ENCODE results near the gene TBC1D21. TPM values are rescaled to one million over a fixed set of nuclear protein-coding genes. Genes with fewer than 3 reads are reported as not detected.

The TBC1D21 gene
- total RNA-seq, 4 donors from 2014 or later: not detected

GRCh38 chr15:73870700-73871408 lies 2.5 kb upstream of the TBC1D21 start:
- no peak for DNase-seq
- WGBS, 2 donors: 61 to 72% methylated on average over 17 of the region's 17 CpGs
- no peaks in the 10 kb centered on the region for H3K36me3 ChIP-seq
- no peaks in the 10 kb centered on the region for H3K4me1 ChIP-seq
- no peak overlapping the region for H3K4me3 ChIP-seq (replicated peaks in 1 of 3)
- no peaks in the 10 kb centered on the region for H3K27me3 ChIP-seq
- no peaks in the 10 kb centered on the region for H3K9me3 ChIP-seq
- TF ChIP-seq CTCF (IDR thresholded peaks at IDR 0.05) (no peak), POLR2A (IDR thresholded peaks at IDR 0.05) (no peak)
- intact Hi-C loops (cut with DNase I): no loop called here
- no peak overlapping the region for H3K27ac ChIP-seq

- no peaks in the 10 kb centered on the region for H3K4me1 ChIP-seq
- no peaks in the 10 kb centered on the region for H3K9me3 ChIP-seq
- no peak for TF ChIP-seq POLR2A (IDR thresholded peaks at IDR 0.05)
- no peak for TF ChIP-seq CTCF (IDR thresholded peaks at IDR 0.05)
- DNase-seq: no peak
- no peak overlapping the region for H3K4me3 ChIP-seq (replicated peaks in 1 of 3)
- H3K36me3 ChIP-seq: no peaks in the 10 kb centered on the region
- no peaks in the 10 kb centered on the region for H3K27me3 ChIP-seq
- WGBS, 2 donors: 71 to 80% methylated on average over 5 of the region's 5 CpGs
- H3K27ac ChIP-seq: no peak overlapping the region
- intact Hi-C loops (cut with DNase I): no loop called here
Observed at GRCh38 chr15:73872346-73872745, 1.0 kb upstream of the TBC1D21 start.

DNA sequence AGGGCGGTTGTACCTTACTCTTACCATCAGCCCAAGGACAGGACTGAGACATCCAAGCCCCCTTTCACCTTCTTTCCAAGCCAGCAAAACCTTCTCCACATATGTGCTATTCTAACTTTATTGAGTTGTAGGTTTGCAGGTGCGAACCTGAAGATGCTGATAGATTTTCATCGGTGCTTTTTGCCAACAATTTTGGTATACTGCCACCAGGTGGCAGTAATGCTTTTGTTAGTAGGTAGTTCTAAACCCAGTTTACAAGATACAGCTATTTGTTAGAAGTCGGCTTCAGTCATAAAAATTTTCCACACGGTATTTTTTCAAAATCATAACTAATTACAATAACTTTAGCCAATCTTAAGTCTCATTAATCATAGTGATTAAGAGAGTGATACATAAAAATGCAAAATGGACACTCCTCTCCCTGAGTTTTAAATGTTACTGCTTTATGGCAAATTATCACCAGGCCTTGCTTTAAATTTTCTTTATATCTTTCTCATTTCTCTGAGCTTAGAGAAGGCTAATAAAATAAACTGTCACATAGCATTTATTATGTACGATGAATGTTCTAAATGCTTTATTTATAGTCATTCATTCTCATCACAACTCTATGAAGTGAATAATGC lies 636 bp downstream of the TBC1D21 start:
- Histone ChIP-seq H3K9me3 (no peaks in the 10 kb centered on the region), H3K36me3 (no peaks in the 10 kb centered on the region), H3K4me1 (no peaks in the 10 kb centered on the region), H3K4me3 (replicated peaks in 1 of 3) (no peak overlapping the region), H3K27me3 (no peaks in the 10 kb centered on the region), H3K27ac (no peak overlapping the region)
- peak; percentile 4 to 10 for DNase-seq
- no peak for TF ChIP-seq POLR2A (IDR thresholded peaks at IDR 0.05)
- peak in 4 of 6 experiments; percentile 28 to 46 (median 38) for TF ChIP-seq CTCF (IDR thresholded peaks at IDR 0.05)
- intact Hi-C loops (cut with DNase I): no loop called here
- WGBS, 2 donors: 38 to 46% methylated on average over 6 of the region's 6 CpGs

GRCh38 chr15:73879426-73879825 lies 6.1 kb downstream of the TBC1D21 start:
- TF ChIP-seq CTCF (IDR thresholded peaks at IDR 0.05) (no peak), POLR2A (IDR thresholded peaks at IDR 0.05) (no peak)
- no peak overlapping the region for H3K4me3 ChIP-seq (replicated peaks in 1 of 3)
- intact Hi-C loops (cut with DNase I): no loop called here
- WGBS, 2 donors: 60 to 66% methylated on average over 3 of the region's 3 CpGs
- H3K27me3 ChIP-seq: no peaks in the 10 kb centered on the region
- no peak overlapping the region for H3K27ac ChIP-seq
- no peaks in the 10 kb centered on the region for H3K9me3 ChIP-seq
- no peaks in the 10 kb centered on the region for H3K4me1 ChIP-seq
- DNase-seq: no peak
- no peaks in the 10 kb centered on the region for H3K36me3 ChIP-seq

DNA sequence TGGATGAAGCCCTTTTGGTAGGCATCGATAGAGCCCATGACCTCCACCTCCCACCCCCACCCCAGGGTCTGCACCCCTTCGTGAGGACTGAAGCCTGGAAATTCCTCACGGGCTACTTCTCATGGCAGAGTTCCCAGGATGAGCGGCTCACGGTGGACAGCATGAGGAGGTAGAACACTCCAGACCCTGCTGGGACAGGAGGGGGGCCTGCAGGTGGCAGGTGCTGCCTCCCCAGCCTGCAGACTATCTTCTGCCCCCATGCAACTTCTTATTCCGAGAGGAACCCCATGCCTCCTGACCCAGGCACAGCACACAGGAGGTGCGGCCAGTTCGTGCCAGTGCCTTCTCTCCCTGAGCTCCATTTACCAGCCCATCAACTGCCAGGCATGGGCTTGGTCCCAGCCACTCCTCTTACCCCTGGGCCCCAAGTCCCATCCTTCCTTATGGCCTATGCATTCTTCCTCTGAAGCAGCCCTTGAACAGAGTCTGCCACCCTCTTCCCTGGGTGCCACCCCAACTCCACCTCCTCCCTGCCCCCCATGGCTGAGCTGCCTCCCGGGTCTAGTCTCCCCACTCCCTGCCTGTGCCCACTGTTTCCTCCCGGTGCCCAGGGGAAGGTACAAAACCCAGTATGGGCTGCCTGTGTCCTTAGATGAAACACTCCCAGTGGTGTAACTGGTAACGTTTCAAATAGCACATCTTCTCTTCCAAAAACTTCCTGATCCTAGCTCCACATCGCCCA lies 8.4 kb downstream of the TBC1D21 start:
- 67 to 71% methylated on average over 10 of the region's 12 CpGs for WGBS, 2 donors
- Histone ChIP-seq H3K4me3 (replicated peaks in 1 of 3) (no peak overlapping the region), H3K4me1 (no peaks in the 10 kb centered on the region), H3K27ac (no peak overlapping the region), H3K27me3 (no peaks in the 10 kb centered on the region), H3K36me3 (no peaks in the 10 kb centered on the region), H3K9me3 (no peaks in the 10 kb centered on the region)
- DNase-seq: no peak
- intact Hi-C loops (cut with DNase I): no loop called here
- TF ChIP-seq CTCF (IDR thresholded peaks at IDR 0.05): no peak
- TF ChIP-seq POLR2A (IDR thresholded peaks at IDR 0.05): no peak
